ENCODE measurements around the gene CYP1A2.

DNA sequence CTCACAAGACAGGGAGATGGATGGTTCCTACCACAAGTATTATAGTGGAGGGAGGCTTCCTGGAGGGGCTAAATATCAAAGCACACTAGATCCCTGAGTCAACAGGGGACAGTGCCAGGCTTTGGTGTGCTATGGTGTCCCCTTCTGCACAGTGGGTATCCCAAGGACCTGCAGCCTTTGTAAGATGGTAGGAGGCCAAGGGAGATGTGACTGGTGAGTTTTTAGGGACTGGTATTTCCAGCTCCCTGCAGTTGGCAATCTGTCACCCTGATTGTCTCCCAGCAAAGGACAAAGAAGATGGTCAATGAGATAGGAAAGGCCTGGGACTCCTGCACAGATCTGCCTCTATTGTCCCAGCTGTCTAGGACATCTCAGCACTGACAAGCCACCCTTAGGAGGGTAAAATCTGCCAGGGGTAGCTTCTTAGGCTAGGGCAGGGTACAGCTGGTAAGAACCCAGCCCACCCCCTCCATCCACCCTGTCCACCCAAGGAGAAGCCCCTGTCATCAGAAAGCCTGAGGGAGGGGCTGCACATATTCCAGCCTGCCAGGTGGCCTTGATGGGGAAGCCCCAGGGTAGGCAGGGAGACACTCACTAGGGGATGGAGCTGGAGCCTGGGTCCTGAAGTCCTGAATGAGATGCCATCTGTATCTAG lies 23.9 kb upstream of the CYP1A2 start:
- no peak for TF ChIP-seq EZH2 (IDR thresholded peaks at IDR 0.05; ENCODE audit: insufficient read depth, poor library complexity, severe bottlenecking)
- TF ChIP-seq EZH2phosphoT487 (IDR thresholded peaks at IDR 0.05; ENCODE audit: insufficient read depth, low read depth), result no peak

Data from GM23248 (cell line).